ENCODE data around the gene NXPE3.

DNA sequence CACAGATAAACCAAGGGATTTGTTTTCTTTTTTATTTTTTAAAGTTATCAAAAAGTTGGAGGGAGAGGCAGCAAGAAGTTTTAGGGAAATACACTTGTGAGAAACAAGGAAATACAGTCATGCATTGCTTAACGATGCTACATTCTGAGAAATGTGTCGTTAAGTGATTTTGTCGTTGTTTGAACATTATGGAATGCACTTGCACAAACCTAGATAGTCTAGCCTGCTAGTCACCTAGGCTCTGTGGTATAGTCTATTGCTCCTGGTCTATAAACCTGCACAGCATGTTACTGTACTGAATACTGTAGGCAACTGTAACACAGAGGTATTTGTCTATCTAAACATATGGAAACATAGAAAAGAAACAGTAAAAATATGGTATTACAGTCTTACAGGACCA, 68.3 kb downstream of the NXPE3 start:
- TF ChIP-seq, protein P1, sequence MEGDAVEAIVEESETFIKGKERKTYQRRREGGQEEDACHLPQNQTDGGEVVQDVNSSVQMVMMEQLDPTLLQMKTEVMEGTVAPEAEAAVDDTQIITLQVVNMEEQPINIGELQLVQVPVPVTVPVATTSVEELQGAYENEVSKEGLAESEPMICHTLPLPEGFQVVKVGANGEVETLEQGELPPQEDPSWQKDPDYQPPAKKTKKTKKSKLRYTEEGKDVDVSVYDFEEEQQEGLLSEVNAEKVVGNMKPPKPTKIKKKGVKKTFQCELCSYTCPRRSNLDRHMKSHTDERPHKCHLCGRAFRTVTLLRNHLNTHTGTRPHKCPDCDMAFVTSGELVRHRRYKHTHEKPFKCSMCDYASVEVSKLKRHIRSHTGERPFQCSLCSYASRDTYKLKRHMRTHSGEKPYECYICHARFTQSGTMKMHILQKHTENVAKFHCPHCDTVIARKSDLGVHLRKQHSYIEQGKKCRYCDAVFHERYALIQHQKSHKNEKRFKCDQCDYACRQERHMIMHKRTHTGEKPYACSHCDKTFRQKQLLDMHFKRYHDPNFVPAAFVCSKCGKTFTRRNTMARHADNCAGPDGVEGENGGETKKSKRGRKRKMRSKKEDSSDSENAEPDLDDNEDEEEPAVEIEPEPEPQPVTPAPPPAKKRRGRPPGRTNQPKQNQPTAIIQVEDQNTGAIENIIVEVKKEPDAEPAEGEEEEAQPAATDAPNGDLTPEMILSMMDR (IDR thresholded peaks at IDR 0.05; ENCODE audit: low read depth, low read length, poor library complexity, severe bottlenecking): no peak
- TF ChIP-seq EZH2phosphoT487 (IDR thresholded peaks at IDR 0.05; ENCODE audit: borderline replicate concordance, low read length): no peak
